Measurements from ENCODE around the gene ZNF202.

DNA sequence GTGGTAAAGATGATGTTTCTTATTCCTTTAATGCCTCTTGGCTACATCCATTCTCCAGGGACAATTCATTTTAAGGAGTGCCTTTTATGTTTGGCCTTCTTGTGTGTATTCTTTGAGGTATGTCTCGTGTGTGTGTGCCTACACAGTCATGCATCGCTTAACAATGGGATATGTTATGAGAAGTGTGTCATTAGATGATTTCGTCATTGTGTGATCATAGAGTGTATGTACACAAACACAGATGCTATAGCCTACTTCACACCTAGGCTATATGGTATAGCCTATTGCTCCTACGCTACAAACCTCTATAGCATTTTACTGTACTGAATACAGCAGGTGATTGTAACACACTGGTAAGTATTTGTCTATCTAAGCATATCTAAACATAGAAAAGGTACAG, 23.0 kb downstream of the ZNF202 start:
- no peak for TF ChIP-seq CTCF (IDR thresholded peaks at IDR 0.05)
- TF ChIP-seq EP300 (IDR thresholded peaks at IDR 0.05), result no peak
